ENCODE results near the gene DUSP19.
"Not testable (repeated sequence)": the region's sequence is repeated elsewhere in the genome, so short reads cannot be mapped to it uniquely, and the experiment has no call there.

DUSP19 gene

GRCh38 chr2:183047486-183048125 is 30.9 kb upstream of the DUSP19 start:
- H3K9me3 Mint-ChIP-seq; H3K4me3 Mint-ChIP-seq; H3K27ac Mint-ChIP-seq; H3K36me3 Mint-ChIP-seq (ENCODE audit: low read depth); H3K4me1 Mint-ChIP-seq (ENCODE audit: low read depth): not testable (repeated sequence)
- peaks cover 54% of the 10 kb centered on the region for H3K27me3 Mint-ChIP-seq

GRCh38 chr2:183049420-183049819 is 29.1 kb upstream of the DUSP19 start:
- Mint-ChIP-seq H3K9me3 (peaks cover 4% of the 10 kb centered on the region), H3K36me3 (ENCODE audit: low read depth) (no peaks in the 10 kb centered on the region), H3K4me3 (no peak overlapping the region), H3K27ac (no peak overlapping the region), H3K4me1 (ENCODE audit: low read depth) (no peaks in the 10 kb centered on the region), H3K27me3 (peaks cover 49% of the 10 kb centered on the region)

- Mint-ChIP-seq H3K27me3 (peaks cover 34% of the 10 kb centered on the region), H3K4me3 (no peak overlapping the region), H3K9me3 (no peaks in the 10 kb centered on the region), H3K36me3 (ENCODE audit: low read depth) (no peaks in the 10 kb centered on the region), H3K4me1 (ENCODE audit: low read depth) (peaks cover 6% of the 10 kb centered on the region), H3K27ac (no peak overlapping the region)
These were observed 21.1 kb upstream of the DUSP19 start for GRCh38 chr2:183057333-183057985.

- H3K27ac Mint-ChIP-seq, result no peak overlapping the region
- no peaks in the 10 kb centered on the region for H3K9me3 Mint-ChIP-seq
- peaks cover 29% of the 10 kb centered on the region for H3K27me3 Mint-ChIP-seq
- H3K4me1 Mint-ChIP-seq (ENCODE audit: low read depth), result peaks cover 6% of the 10 kb centered on the region
- H3K36me3 Mint-ChIP-seq (ENCODE audit: low read depth), result no peaks in the 10 kb centered on the region
- no peak overlapping the region for H3K4me3 Mint-ChIP-seq
These were observed 19.0 kb upstream of the DUSP19 start for GRCh38 chr2:183059561-183059960.

- Mint-ChIP-seq H3K9me3 (no peaks in the 10 kb centered on the region), H3K27me3 (peaks cover 27% of the 10 kb centered on the region), H3K27ac (no peak overlapping the region), H3K4me1 (ENCODE audit: low read depth) (peaks cover 6% of the 10 kb centered on the region), H3K4me3 (no peak overlapping the region), H3K36me3 (ENCODE audit: low read depth) (no peaks in the 10 kb centered on the region)
These were observed 17.8 kb upstream of the DUSP19 start for GRCh38 chr2:183060571-183061231.

- H3K4me3 Mint-ChIP-seq, result no peak overlapping the region
- no peaks in the 10 kb centered on the region for H3K36me3 Mint-ChIP-seq (ENCODE audit: low read depth)
- peaks cover 27% of the 10 kb centered on the region for H3K27me3 Mint-ChIP-seq
- no peaks in the 10 kb centered on the region for H3K9me3 Mint-ChIP-seq
- no peak overlapping the region for H3K27ac Mint-ChIP-seq
- H3K4me1 Mint-ChIP-seq (ENCODE audit: low read depth), result peaks cover 6% of the 10 kb centered on the region
These were observed 15.5 kb upstream of the DUSP19 start for GRCh38 chr2:183063083-183063482.

GRCh38 chr2:183068561-183068960 is 10.0 kb upstream of the DUSP19 start:
- Mint-ChIP-seq H3K36me3 (ENCODE audit: low read depth) (no peaks in the 10 kb centered on the region), H3K4me3 (no peak overlapping the region), H3K27me3 (peaks cover 20% of the 10 kb centered on the region), H3K27ac (no peak overlapping the region), H3K9me3 (no peaks in the 10 kb centered on the region), H3K4me1 (ENCODE audit: low read depth) (no peaks in the 10 kb centered on the region)

GRCh38 chr2:183069174-183069573 is 9.4 kb upstream of the DUSP19 start:
- Mint-ChIP-seq H3K27me3 (peaks cover 17% of the 10 kb centered on the region), H3K27ac (no peak overlapping the region), H3K4me1 (ENCODE audit: low read depth) (no peaks in the 10 kb centered on the region), H3K4me3 (no peak overlapping the region), H3K9me3 (no peaks in the 10 kb centered on the region), H3K36me3 (ENCODE audit: low read depth) (no peaks in the 10 kb centered on the region)

- Mint-ChIP-seq H3K27me3 (peaks cover 14% of the 10 kb centered on the region), H3K9me3 (no peaks in the 10 kb centered on the region), H3K27ac (no peak overlapping the region), H3K4me3 (no peak overlapping the region), H3K36me3 (ENCODE audit: low read depth) (no peaks in the 10 kb centered on the region), H3K4me1 (ENCODE audit: low read depth) (no peaks in the 10 kb centered on the region)
These were observed 7.4 kb upstream of the DUSP19 start for GRCh38 chr2:183070942-183071844.

GRCh38 chr2:183072177-183072576 is 6.4 kb upstream of the DUSP19 start:
- Mint-ChIP-seq H3K4me3 (no peak overlapping the region), H3K4me1 (ENCODE audit: low read depth) (no peaks in the 10 kb centered on the region), H3K9me3 (no peaks in the 10 kb centered on the region), H3K27ac (no peak overlapping the region), H3K36me3 (ENCODE audit: low read depth) (no peaks in the 10 kb centered on the region), H3K27me3 (peaks cover 8% of the 10 kb centered on the region)

GRCh38 chr2:183078163-183078463 is 434 bp upstream of the DUSP19 start:
- peaks cover 4% of the 10 kb centered on the region for H3K27me3 Mint-ChIP-seq
- H3K4me3 Mint-ChIP-seq, result peak overlapping the region; percentile 91
- no peaks in the 10 kb centered on the region for H3K9me3 Mint-ChIP-seq
- H3K4me1 Mint-ChIP-seq (ENCODE audit: low read depth), result peaks cover 16% of the 10 kb centered on the region
- H3K27ac Mint-ChIP-seq, result peak overlapping the region; percentile 22
- no peaks in the 10 kb centered on the region for H3K36me3 Mint-ChIP-seq (ENCODE audit: low read depth)

GRCh38 chr2:183079139-183079775 is 710 bp downstream of the DUSP19 start:
- peak overlapping the region; percentile 91 for H3K4me3 Mint-ChIP-seq
- no peaks in the 10 kb centered on the region for H3K9me3 Mint-ChIP-seq
- H3K36me3 Mint-ChIP-seq (ENCODE audit: low read depth), result no peaks in the 10 kb centered on the region

GRCh38 chr2:183081911-183082310 is 3.4 kb downstream of the DUSP19 start:
- Mint-ChIP-seq H3K27me3 (peaks cover 4% of the 10 kb centered on the region), H3K4me3 (no peak overlapping the region), H3K9me3 (no peaks in the 10 kb centered on the region), H3K36me3 (ENCODE audit: low read depth) (no peaks in the 10 kb centered on the region), H3K27ac (no peak overlapping the region), H3K4me1 (ENCODE audit: low read depth) (peaks cover 16% of the 10 kb centered on the region)

More at GRCh38 chr2:183079139-183079775, 710 bp downstream of the DUSP19 start:
- Mint-ChIP-seq H3K27ac (no peak overlapping the region), H3K27me3 (peaks cover 4% of the 10 kb centered on the region), H3K4me1 (ENCODE audit: low read depth) (peaks cover 16% of the 10 kb centered on the region)

- Mint-ChIP-seq H3K4me3 (no peak overlapping the region), H3K9me3 (no peaks in the 10 kb centered on the region), H3K4me1 (ENCODE audit: low read depth) (no peaks in the 10 kb centered on the region), H3K36me3 (ENCODE audit: low read depth) (no peaks in the 10 kb centered on the region), H3K27ac (no peak overlapping the region), H3K27me3 (no peaks in the 10 kb centered on the region)
These were observed 9.5 kb downstream of the DUSP19 start for GRCh38 chr2:183088061-183088460.
